Mucosa of descending colon (tissue), 3 donors: ENCODE data around the gene MRAP. TPM values are rescaled to one million over a fixed set of nuclear protein-coding genes. Genes with fewer than 3 reads are reported as not detected.

Source experiments
- ATAC-seq: fragments of 200-7000 bp; cut with Tn5 transposase; one replicate; pipeline ENCODE4 v1.9.1; 2020; ENCODE audit warnings: mild to moderate bottlenecking, moderate library complexity
- DNase-seq, 3 donors: peaks; one replicate each; pipeline ENCODE4 v3.0.0-alpha.2; 2020
- H3K36me3 ChIP-seq: fragments of 200-600 bp; one replicate; pipeline ENCODE4 v1.8.0; 2021; ENCODE audit warnings: low read depth, mild to moderate bottlenecking
- H3K4me1 ChIP-seq: fragments of 200-600 bp; one replicate; pipeline ENCODE4 v1.8.0; 2021; ENCODE audit warnings: low read depth, mild to moderate bottlenecking
- H3K4me3 ChIP-seq: fragments of 200-600 bp; one replicate; pipeline ENCODE4 v1.8.0; 2021; ENCODE audit warnings: mild to moderate bottlenecking
- H3K9me3 ChIP-seq: fragments of 200-600 bp; one replicate; pipeline ENCODE4 v1.8.0; 2021; ENCODE audit warnings: mild to moderate bottlenecking
- intact Hi-C, 2 donors: fragments of 100-400 bp; cut with DNase I in 1 of 2; cut with micrococcal nuclease in 1 of 2; formaldehyde crosslinking; loops; one replicate each; pipeline versions ENCODE4 v1.11.0 to v1.11.1; 2022; cut with DNase I, micrococcal nuclease
- total RNA-seq, 3 donors: library from RNA; stranded (reverse); fragmentation: NEBNext Ultra II Directional in 2 of 3; extraction: Animal tissue kit (Norgen Biotek cat#: 25700) in 2 of 3; gene quantifications; one replicate each; pipeline versions ENCODE4 v1.2.1 to v1.2.4, GENCODE V29; 2021 to 2023
- TF ChIP-seq, protein P1 (sequence below): fragments of 200-600 bp; IDR thresholded peaks from one replicate; pipeline ENCODE4 v1.8.0; 2022; ENCODE audit warnings: antibody characterized with exemption, mild to moderate bottlenecking
- donor health status: DM: no; HTN: no; CAD: no; lungs with moderate emphysema.
- donor health status: DM: no; HTN: no; CAD: no.
- donor health status: DM: no; HTN: yes; CAD: no.

MRAP gene
- total RNA-seq, 3 donors from 2014 or later: not detected

GRCh38 chr21:32350981-32351380, 52.3 kb downstream of the MRAP start:
- Histone ChIP-seq H3K4me1 (no peaks in the 10 kb centered on the region), H3K4me3 (no peak overlapping the region), H3K36me3 (peaks cover 16% of the 10 kb centered on the region), H3K9me3 (no peaks in the 10 kb centered on the region)
- intact Hi-C loops: no loop called here
- TF ChIP-seq, protein P1, sequence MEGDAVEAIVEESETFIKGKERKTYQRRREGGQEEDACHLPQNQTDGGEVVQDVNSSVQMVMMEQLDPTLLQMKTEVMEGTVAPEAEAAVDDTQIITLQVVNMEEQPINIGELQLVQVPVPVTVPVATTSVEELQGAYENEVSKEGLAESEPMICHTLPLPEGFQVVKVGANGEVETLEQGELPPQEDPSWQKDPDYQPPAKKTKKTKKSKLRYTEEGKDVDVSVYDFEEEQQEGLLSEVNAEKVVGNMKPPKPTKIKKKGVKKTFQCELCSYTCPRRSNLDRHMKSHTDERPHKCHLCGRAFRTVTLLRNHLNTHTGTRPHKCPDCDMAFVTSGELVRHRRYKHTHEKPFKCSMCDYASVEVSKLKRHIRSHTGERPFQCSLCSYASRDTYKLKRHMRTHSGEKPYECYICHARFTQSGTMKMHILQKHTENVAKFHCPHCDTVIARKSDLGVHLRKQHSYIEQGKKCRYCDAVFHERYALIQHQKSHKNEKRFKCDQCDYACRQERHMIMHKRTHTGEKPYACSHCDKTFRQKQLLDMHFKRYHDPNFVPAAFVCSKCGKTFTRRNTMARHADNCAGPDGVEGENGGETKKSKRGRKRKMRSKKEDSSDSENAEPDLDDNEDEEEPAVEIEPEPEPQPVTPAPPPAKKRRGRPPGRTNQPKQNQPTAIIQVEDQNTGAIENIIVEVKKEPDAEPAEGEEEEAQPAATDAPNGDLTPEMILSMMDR: no peak
- DNase-seq: no peak
- ATAC-seq: no peak

- TF ChIP-seq, protein P1: no peak
- Histone ChIP-seq H3K9me3 (no peaks in the 10 kb centered on the region), H3K4me1 (no peaks in the 10 kb centered on the region), H3K4me3 (no peak overlapping the region), H3K36me3 (peaks cover 16% of the 10 kb centered on the region)
- DNase-seq (no peak), ATAC-seq (peak; percentile 27)
- intact Hi-C loops: no loop called here
These were observed 52.8 kb downstream of the MRAP start for GRCh38 chr21:32351428-32351827.

DNA sequence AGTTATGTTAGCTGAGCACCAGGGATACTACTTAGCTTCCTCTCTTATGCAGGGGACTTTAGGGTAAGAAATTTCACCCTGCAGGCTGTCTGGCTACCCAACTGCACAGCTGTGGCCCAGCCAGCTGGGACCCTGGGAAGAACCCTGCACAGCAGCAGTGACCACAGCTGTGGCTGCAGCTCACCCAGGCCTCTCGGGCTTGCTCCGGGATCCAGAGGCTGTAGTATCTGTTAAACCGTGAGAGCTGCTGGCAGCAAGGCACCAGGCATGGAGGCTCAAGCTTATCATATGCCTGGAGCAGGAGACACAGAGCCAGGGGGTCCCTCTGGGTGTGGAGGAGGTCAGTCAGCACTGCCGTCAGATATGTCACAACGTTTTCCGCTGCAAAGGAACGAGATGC, 53.9 kb downstream of the MRAP start:
- H3K4me3 ChIP-seq: no peak overlapping the region
- intact Hi-C loops: no loop called here
- ATAC-seq (no peak), DNase-seq (no peak)
- peaks cover 10% of the 10 kb centered on the region for H3K36me3 ChIP-seq
- H3K9me3 ChIP-seq: no peaks in the 10 kb centered on the region
- TF ChIP-seq, protein P1: no peak
- no peaks in the 10 kb centered on the region for H3K4me1 ChIP-seq

- Histone ChIP-seq H3K36me3 (peaks cover 9% of the 10 kb centered on the region), H3K4me3 (no peak overlapping the region)
- ATAC-seq: no peak
These were observed 54.5 kb downstream of the MRAP start for GRCh38 chr21:32353002-32353711.

DNA sequence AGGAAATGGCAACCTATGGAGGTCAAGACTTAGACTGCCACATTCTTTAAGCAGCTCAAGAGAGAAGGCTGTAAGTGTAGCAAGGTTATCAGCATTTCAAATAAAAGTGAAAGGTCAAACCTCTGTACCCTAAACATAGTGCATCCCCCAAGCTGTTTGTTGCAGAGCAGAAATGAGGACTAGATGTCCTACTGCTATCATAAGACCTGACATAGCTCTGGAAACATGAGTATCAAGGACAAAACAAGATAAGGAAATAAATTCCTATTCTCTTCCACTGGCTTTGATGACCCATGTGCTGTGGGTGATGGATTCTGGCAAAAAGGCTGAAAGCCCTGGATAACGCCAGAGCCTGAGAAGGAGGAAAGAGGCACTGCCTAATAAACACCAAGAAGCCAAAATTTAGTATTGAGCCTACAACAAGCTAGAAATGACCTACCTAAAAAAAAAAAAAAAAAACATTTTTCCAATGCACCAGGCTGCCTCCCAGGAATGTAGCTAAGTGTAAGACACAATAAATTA, 58.3 kb downstream of the MRAP start:
- TF ChIP-seq, protein P1: no peak
- Histone ChIP-seq H3K9me3 (no peaks in the 10 kb centered on the region), H3K4me1 (no peaks in the 10 kb centered on the region), H3K36me3 (peaks cover 6% of the 10 kb centered on the region), H3K4me3 (no peak overlapping the region)
- DNase-seq (no peak), ATAC-seq (no peak)
- intact Hi-C loops: no loop called here

More at GRCh38 chr21:32353002-32353711, 54.5 kb downstream of the MRAP start:
- Histone ChIP-seq H3K4me1 (no peaks in the 10 kb centered on the region), H3K9me3 (no peaks in the 10 kb centered on the region)
- intact Hi-C loops: no loop called here
- TF ChIP-seq, protein P1: no peak
- DNase-seq: no peak
